Measurements from ENCODE around the gene MAP1LC3B2.

- no peak for TF ChIP-seq CTCF (IDR thresholded peaks at IDR 0.05)
- TF ChIP-seq POLR2A (IDR thresholded peaks at IDR 0.05): no peak
Measured at GRCh38 chr12:116582610-116583009, 23.4 kb downstream of the MAP1LC3B2 start.
